A549 (cell line): ENCODE results near the gene ADCY4. TPM values are rescaled to one million over a fixed set of nuclear protein-coding genes. Genes with fewer than 3 reads are reported as not detected.
"Not testable (repeated sequence)": the region's sequence is repeated elsewhere in the genome, so short reads cannot be mapped to it uniquely, and the experiment has no call there.

Source experiments
- ATAC-seq, 2 experiments: fragments of 200-7000 bp in 1 of 2; fragments of >200 bp in 1 of 2; cut with Nextera tagmentation in 1 of 2; cut with Tn5 transposase in 1 of 2; 3 replicates each; pipeline versions ENCODE4 v1.8.0 to v1.9.1; 2018 to 2020; ENCODE audit warnings: mild to moderate bottlenecking in 1 of 2, moderate library complexity in 1 of 2
- CTCF ChIA-PET: fragments of 300-600 bp; sonication (Branson Sonifier 250); formaldehyde crosslinking; extraction: SDS; loops from one replicate; lab custom pipeline; 2021; ENCODE audit warnings: antibody characterized with exemption, inconsistent platforms; lab: Yijun Ruan, JAX
- POLR2A ChIA-PET: fragments of 350-600 bp; formaldehyde crosslinking; extraction: SDS; loops from one replicate; lab custom pipeline; 2021; ENCODE audit warnings: antibody characterized with exemption, inconsistent platforms; lab: Yijun Ruan, JAX
- DNase-seq, 2 experiments: peaks; one replicate each; pipeline versions ENCODE4 v3.0.0 to v3.0.0-alpha.2; 2011 to 2016; ENCODE audit warnings: low read depth in 1 of 2, low spot score in 1 of 2
- FAIRE-seq: peaks from 2 replicates; lab custom pipeline; 2011; peaks lifted over from hg19 to GRCh38; lab: Jason Lieb, UNC
- H3K27ac ChIP-seq, 2 experiments: fragments of >200 bp; sonication (Bioruptor Twin); formaldehyde crosslinking; 3 replicates each; pipeline ENCODE4 v1.5.1; 2016 to 2017
- H3K4me1 ChIP-seq: fragments of >200 bp; sonication (Bioruptor Twin); formaldehyde crosslinking; 3 replicates; pipeline ENCODE4 v1.6.1; 2016
- H3K4me2 ChIP-seq: fragments of >200 bp; sonication (Bioruptor Twin); formaldehyde crosslinking; 3 replicates; pipeline ENCODE4 v1.6.1; 2016
- H3K4me3 ChIP-seq: fragments of >200 bp; sonication (Bioruptor Twin); formaldehyde crosslinking; 3 replicates; pipeline ENCODE4 v1.5.1; 2016
- H3K9me3 ChIP-seq: fragments of >200 bp; sonication (Bioruptor Twin); formaldehyde crosslinking; 3 replicates; pipeline ENCODE4 v1.6.1; 2016
- CBX8 ChIP-seq: fragments of 200-600 bp; sonication (generic); IDR thresholded peaks from 2 replicates; pipeline ENCODE4 v1.6.1; 2016
- CHD4 ChIP-seq: fragments of 200-600 bp; sonication (generic); IDR thresholded peaks from 2 replicates; pipeline ENCODE4 v1.6.1; 2016; ENCODE audit warnings: antibody characterized with exemption, mild to moderate bottlenecking, borderline replicate concordance
- ELK1 ChIP-seq: fragments of 150-350 bp; IDR thresholded peaks from 2 replicates; pipeline ENCODE4 v1.6.1; 2014; ENCODE audit warnings: low read depth, mild to moderate bottlenecking, low read length
- EP300 ChIP-seq, 2 experiments: fragments of >200 bp; sonication (Bioruptor Twin); formaldehyde crosslinking; IDR thresholded peaks; 2 replicates in 1 of 2; 3 replicates in 1 of 2; pipeline ENCODE4 v1.6.1; 2016 to 2017
- GATA3 ChIP-seq: IDR thresholded peaks from 2 replicates; pipeline ENCODE4 v1.6.1; 2012; ENCODE audit warnings: borderline replicate concordance
- HDAC2 ChIP-seq: fragments of 200-600 bp; sonication (generic); IDR thresholded peaks from 2 replicates; pipeline ENCODE4 v1.6.1; 2016
- HES2 ChIP-seq: fragments of >200 bp; sonication (Bioruptor Twin); formaldehyde crosslinking; IDR thresholded peaks from 2 replicates; pipeline ENCODE4 v1.6.1; 2016
- JUNB ChIP-seq: fragments of >200 bp; sonication (Bioruptor Twin); formaldehyde crosslinking; IDR thresholded peaks from 2 replicates; pipeline ENCODE4 v1.6.1; 2016
- KDM1A ChIP-seq: fragments of 200-600 bp; sonication (generic); IDR thresholded peaks from 2 replicates; pipeline ENCODE4 v1.6.1; 2016; ENCODE audit warnings: low read depth, mild to moderate bottlenecking
- MAFK ChIP-seq: fragments of 450-650 bp; IDR thresholded peaks from 2 replicates; pipeline ENCODE4 v1.6.1; 2014; ENCODE audit not compliant: partially characterized antibody
- MAX ChIP-seq: IDR thresholded peaks from 2 replicates; pipeline ENCODE4 v1.6.1; 2012
- PBX3 ChIP-seq: IDR thresholded peaks from 2 replicates; pipeline ENCODE4 v1.6.1; 2012
- RCOR1 ChIP-seq: fragments of 150-350 bp; IDR thresholded peaks from 2 replicates; pipeline ENCODE4 v1.6.1; 2014; ENCODE audit warnings: antibody characterized with exemption, low read length, low read depth
- REST ChIP-seq: fragments of 200-600 bp; sonication (generic); IDR thresholded peaks from 2 replicates; pipeline ENCODE4 v1.6.1; 2016; ENCODE audit warnings: antibody characterized with exemption, mild to moderate bottlenecking, moderate library complexity
- RFX5 ChIP-seq: fragments of 450-650 bp; IDR thresholded peaks from 2 replicates; pipeline ENCODE4 v1.7.1; 2014; ENCODE audit warnings: antibody characterized with exemption, mild to moderate bottlenecking, moderate library complexity
- TFCP2L1 ChIP-seq: fragments of 250-450 bp; sonication (Bioruptor Pico); IDR thresholded peaks from 2 replicates; pipeline ENCODE4 v1.5.0; 2021; ENCODE audit warnings: mild to moderate bottlenecking
- USF2 ChIP-seq: fragments of 450-650 bp; IDR thresholded peaks from 2 replicates; pipeline ENCODE4 v1.6.1; 2014; ENCODE audit warnings: antibody characterized with exemption
- ZNF302 ChIP-seq: fragments of 250-450 bp; sonication (Bioruptor Pico); IDR thresholded peaks from 2 replicates; pipeline ENCODE4 v1.9.0; 2021; ENCODE audit warnings: inconsistent platforms, mild to moderate bottlenecking, moderate library complexity
- WGBS: methylation state at CpG from one replicate; pipeline ENCODE4 v1.1.6; 2017; ENCODE audit errors: missing lambda C conversion rate; 5-methylcytosine and 5-hydroxymethylcytosine counted together
- polyA plus RNA-seq, 4 experiments: library from polyadenylated mRNA; depleted of rRNA in 3 of 4; stranded (reverse); fragments of >200 nt; fragmentation: RNase III in 1 of 4; extraction: RNeasy Plus Mini Kit Qiagen cat#74134 plus additional on column Dnase treatment in 1 of 4; gene quantifications; 2 replicates in 3 of 4; 3 replicates in 1 of 4; pipeline ENCODE4 v1.2.3, GENCODE V29; 2011 to 2017

ADCY4 gene
- polyA plus RNA-seq, 2 of the 4 experiments (the other 2 are of a cell fraction): not detected

- no peak for ATAC-seq
- no peak overlapping the region for H3K4me3 ChIP-seq
- no peaks in the 10 kb centered on the region for H3K4me1 ChIP-seq
- ChIA-PET CTCF (interaction anchor here (1.0 to 3.7 kb wide), 6 partner anchors 35 to 60 kb away, joined by 3 to 20 read pairs (median 4); partner anchors contain the start of gene ADCY4), POLR2A (interaction anchor here (1.1 kb wide), 1 partner anchor 35 kb away, joined by 4 read pairs; no protein-coding TSS in a partner anchor)
- FAIRE-seq: no peak
- H3K27ac ChIP-seq: no peak overlapping the region
- 68% methylated on average over 16 of the region's 16 CpGs for WGBS
- TF ChIP-seq ZNF302 (CRISPR knock-in tag): no peak
- no peak overlapping the region for H3K4me2 ChIP-seq
- DNase-seq: no peak
- H3K9me3 ChIP-seq: no peaks in the 10 kb centered on the region
Measured at GRCh38 chr14:24376448-24377070, 41.7 kb upstream of the ADCY4 start.

GRCh38 chr14:24372701-24373416 lies 38.0 kb upstream of the ADCY4 start:
- no peak for DNase-seq
- H3K4me1 ChIP-seq: peaks cover 2% of the 10 kb centered on the region; the same call in 2 of the 3 replicates
- no peak overlapping the region for H3K27ac ChIP-seq
- H3K4me3 ChIP-seq: no peak overlapping the region
- H3K9me3 ChIP-seq: no peaks in the 10 kb centered on the region
- TF ChIP-seq EP300 (IDR thresholded peaks at IDR 0.05): no peak
- TF ChIP-seq HES2: no peak
- no peak for TF ChIP-seq RFX5
- no peak for TF ChIP-seq ZNF302 (CRISPR knock-in tag)
- no peak for TF ChIP-seq KDM1A
- TF ChIP-seq MAFK: no peak
- no peak for TF ChIP-seq CHD4
- TF ChIP-seq RCOR1: no peak
- no peak for TF ChIP-seq JUNB
- TF ChIP-seq USF2: no peak
- TF ChIP-seq HDAC2: no peak
- TF ChIP-seq MAX: no peak
- TF ChIP-seq GATA3: no peak
- TF ChIP-seq, all 56 proteins: peak for 0
- 70% methylated on average over 12 of the region's 12 CpGs for WGBS
- FAIRE-seq: no peak
- no peak for ATAC-seq
- H3K4me2 ChIP-seq: no peak overlapping the region
- ChIA-PET CTCF (interaction anchor here (0.6 to 3.9 kb wide), 11 partner anchors 9 to 130 kb away, joined by 3 to 19 read pairs (median 3); no protein-coding TSS in a partner anchor), POLR2A (interaction anchor here (2.9 kb wide), 1 partner anchor 57 kb away, joined by 15 read pairs; the partner anchor contains the start of genes CBLN3 and KHNYN)

GRCh38 chr14:24371605-24372004 lies 36.7 kb upstream of the ADCY4 start:
- H3K4me1 ChIP-seq, DNase-seq, FAIRE-seq, H3K4me3 ChIP-seq, ATAC-seq, H3K27ac ChIP-seq, H3K9me3 ChIP-seq, H3K4me2 ChIP-seq: not testable (repeated sequence)
- 91% methylated on average over 3 of the region's 3 CpGs for WGBS
- ChIA-PET POLR2A (interaction anchor here (2.9 kb wide), 1 partner anchor 58 kb away, joined by 15 read pairs; the partner anchor contains the start of genes CBLN3 and KHNYN), CTCF (interaction anchor here (0.6 to 3.9 kb wide), 6 partner anchors 11 to 308 kb away, joined by 3 to 19 read pairs (median 4); no protein-coding TSS in a partner anchor)

- Histone ChIP-seq H3K9me3 (no peaks in the 10 kb centered on the region), H3K4me2 (no peak overlapping the region), H3K4me3 (no peak overlapping the region), H3K27ac (no peak overlapping the region), H3K4me1 (peaks cover 14% of the 10 kb centered on the region)
- no peak for ATAC-seq
- no peak for FAIRE-seq
- 83% methylated on average over 1 of the region's 1 CpG for WGBS
- ChIA-PET CTCF (interaction anchor here (0.6 to 3.9 kb wide), 7 partner anchors 9 to 309 kb away, joined by 3 to 19 read pairs (median 4); no protein-coding TSS in a partner anchor), POLR2A (interaction anchor here (2.9 kb wide), 1 partner anchor 59 kb away, joined by 15 read pairs; the partner anchor contains the start of genes CBLN3 and KHNYN)
- DNase-seq: no peak
- no peak for TF ChIP-seq USF2
- TF ChIP-seq CBX8: no peak
- TF ChIP-seq TFCP2L1: no peak
- no peak for TF ChIP-seq ELK1
- TF ChIP-seq PBX3: no peak
- no peak for TF ChIP-seq KDM1A
- TF ChIP-seq CHD4: no peak
- TF ChIP-seq REST: no peak
- TF ChIP-seq RCOR1: no peak
Measured at GRCh38 chr14:24370748-24371147, 35.9 kb upstream of the ADCY4 start.
